Measurements from ENCODE around the gene PADI1.

- no peak for TF ChIP-seq ZNF384 (IDR thresholded peaks at IDR 0.05)
- TF ChIP-seq FOXM1 (IDR thresholded peaks at IDR 0.05; ENCODE audit: borderline replicate concordance), result no peak
- TF ChIP-seq ELF4 (IDR thresholded peaks at IDR 0.05), result no peak
- TF ChIP-seq FOXK2 (IDR thresholded peaks at IDR 0.05), result no peak
These were observed 90.4 kb downstream of the PADI1 start for GRCh38 chr1:17295292-17295691.
